OCI-LY1 (cell line): Measurements from ENCODE around the gene GAPVD1.

Experiments
- CTCF ChIP-seq: fragments of 200-600 bp; sonication (generic), shearing (Covaris generic); IDR thresholded peaks from 2 replicates; pipeline ENCODE4 v1.5.1; 2017; ENCODE audit warnings: mild to moderate bottlenecking, antibody characterized with exemption, low read length, moderate library complexity, mixed read lengths
- EZH2 ChIP-seq: fragments of 200-600 bp; sonication (generic), shearing (Covaris generic); IDR thresholded peaks from 2 replicates; pipeline ENCODE4 v1.8.0; 2017; ENCODE audit warnings: borderline replicate concordance, mixed run types, mild to moderate bottlenecking, antibody characterized with exemption, low read length, moderate library complexity, mixed read lengths

- no peak for TF ChIP-seq CTCF
- TF ChIP-seq EZH2, result no peak
Measured at GRCh38 chr9:125323615-125324014, 62.0 kb downstream of the GAPVD1 start.
